ENCODE measurements around the gene RPL21. TPM values are rescaled to one million over a fixed set of nuclear protein-coding genes. Genes with fewer than 3 reads are reported as not detected.
A peak's percentile ranks its signal among the peaks of the same experiment; 100 is the strongest.
"Not testable (repeated sequence)": the region's sequence is repeated elsewhere in the genome, so short reads cannot be mapped to it uniquely, and the experiment has no call there.

Gene RPL21
- total and polyA plus RNA-seq, 12 donors, result 400 to 1,800 (median 793) TPM

- no peak overlapping the region for H3K27ac ChIP-seq
- no peak overlapping the region for H3K4me3 ChIP-seq
- no peak for DNase-seq
- intact Hi-C loops (cut with DNase I), result no loop called here
- H3K9me3 ChIP-seq (replicated peaks in 1 of 3), result no peaks in the 10 kb centered on the region
- 72 to 77% (median 76%) methylated on average over 4 of the region's 4 CpGs for WGBS, 4 donors
- H3K4me1 ChIP-seq (replicated peaks in 1 of 2), result no peaks in the 10 kb centered on the region
- no peak for TF ChIP-seq CTCF (IDR thresholded peaks at IDR 0.05)
- no peak for TF ChIP-seq POLR2A (IDR thresholded peaks at IDR 0.05)
- H3K27me3 ChIP-seq, result no peaks in the 10 kb centered on the region
- no peaks in the 10 kb centered on the region for H3K36me3 ChIP-seq (replicated peaks in 1 of 2)
These were observed 37.0 kb downstream of the RPL21 start for GRCh38 chr13:27288392-27288791.

- Histone ChIP-seq H3K4me3 (no peak overlapping the region), H3K27ac (no peak overlapping the region), H3K36me3 (replicated peaks in 1 of 2) (no peaks in the 10 kb centered on the region), H3K27me3 (no peaks in the 10 kb centered on the region), H3K4me1 (replicated peaks in 1 of 2) (no peaks in the 10 kb centered on the region), H3K9me3 (replicated peaks in 1 of 3) (no peaks in the 10 kb centered on the region)
- WGBS, 4 donors, result 69 to 79% (median 77%) methylated on average over 2 of the region's 2 CpGs
- TF ChIP-seq CTCF (IDR thresholded peaks at IDR 0.05), result no peak
- TF ChIP-seq POLR2A (IDR thresholded peaks at IDR 0.05), result no peak
- DNase-seq, result no peak
- intact Hi-C loops (cut with DNase I), result no loop called here
These were observed 37.8 kb downstream of the RPL21 start for GRCh38 chr13:27289011-27289665.

- Histone ChIP-seq H3K4me1 (replicated peaks in 1 of 2) (no peaks in the 10 kb centered on the region), H3K36me3 (replicated peaks in 1 of 2) (no peaks in the 10 kb centered on the region), H3K27me3 (no peaks in the 10 kb centered on the region), H3K4me3 (no peak overlapping the region), H3K9me3 (replicated peaks in 1 of 3) (no peaks in the 10 kb centered on the region), H3K27ac (no peak overlapping the region)
- WGBS, 4 donors, result 87 to 91% (median 89%) methylated on average over 4 of the region's 4 CpGs
- TF ChIP-seq CTCF (IDR thresholded peaks at IDR 0.05), result no peak
- TF ChIP-seq POLR2A (IDR thresholded peaks at IDR 0.05), result no peak
- intact Hi-C loops (cut with DNase I), result no loop called here
- DNase-seq, result peak in 1 of 7 donors; percentile 28
These were observed 39.4 kb downstream of the RPL21 start for GRCh38 chr13:27290715-27291114.

- 82 to 94% (median 92%) methylated on average over 6 to 8 of the region's 8 CpGs for WGBS, 4 donors
These were observed 40.6 kb downstream of the RPL21 start for GRCh38 chr13:27291967-27292366.

GRCh38 chr13:27293076-27293691, 41.8 kb downstream of the RPL21 start:
- DNase-seq, result no peak
- intact Hi-C loops (cut with DNase I), result no loop called here
- H3K27me3 ChIP-seq, result no peaks in the 10 kb centered on the region
- H3K9me3 ChIP-seq (replicated peaks in 1 of 3), result no peaks in the 10 kb centered on the region
- 62 to 68% (median 63%) methylated on average over 8 of the region's 8 CpGs for WGBS, 4 donors
- no peak overlapping the region for H3K4me3 ChIP-seq
- TF ChIP-seq CTCF (IDR thresholded peaks at IDR 0.05) (no peak), POLR2A (IDR thresholded peaks at IDR 0.05) (no peak)
- no peaks in the 10 kb centered on the region for H3K4me1 ChIP-seq (replicated peaks in 1 of 2)
- no peaks in the 10 kb centered on the region for H3K36me3 ChIP-seq (replicated peaks in 1 of 2)
- H3K27ac ChIP-seq, result no peak overlapping the region

More at GRCh38 chr13:27291967-27292366, 40.6 kb downstream of the RPL21 start:
- H3K4me1 ChIP-seq (replicated peaks in 1 of 2); H3K36me3 ChIP-seq (replicated peaks in 1 of 2); DNase-seq; H3K27ac ChIP-seq; intact Hi-C loops (cut with DNase I); H3K4me3 ChIP-seq; H3K27me3 ChIP-seq; H3K9me3 ChIP-seq (replicated peaks in 1 of 3): not testable (repeated sequence)
